ENCODE measurements around the gene TRIM26. TPM values are rescaled to one million over a fixed set of nuclear protein-coding genes. Genes with fewer than 3 reads are reported as not detected.
"Not testable (repeated sequence)": the region's sequence is repeated elsewhere in the genome, so short reads cannot be mapped to it uniquely, and the experiment has no call there.

Gene TRIM26
- total and polyA plus RNA-seq, 2 of the 8 experiments (the other 6 are each of a cell fraction or from before 2014, with no cell fraction given), result 21.5 to 32.3 TPM

DNA sequence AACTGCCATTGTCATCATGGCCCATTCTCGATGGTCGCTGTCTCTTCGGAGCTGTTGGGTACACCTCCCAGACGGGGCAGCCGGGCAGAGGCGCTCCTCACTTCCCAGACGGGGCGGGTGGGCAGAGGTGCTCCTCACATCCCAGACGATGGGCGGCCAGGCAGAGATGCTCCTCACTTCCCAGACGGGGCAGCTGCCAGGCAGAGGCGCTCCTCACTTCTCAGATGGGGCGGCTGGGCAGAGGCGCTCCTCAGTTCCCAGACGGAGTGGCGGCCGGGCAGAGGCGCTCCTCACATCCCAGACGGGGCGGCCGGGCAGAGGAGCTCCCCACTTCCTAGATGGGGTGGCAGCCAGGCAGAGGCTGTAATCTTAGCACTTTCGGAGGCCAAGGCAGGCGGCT lies 8.8 kb upstream of the TRIM26 start:
- not testable (repeated sequence) for H2BK5ac ChIP-seq (ENCODE audit: low read depth, low read length); H4K8ac ChIP-seq (ENCODE audit: extremely low read depth, insufficient read depth, low read length); H2BK15ac ChIP-seq (ENCODE audit: low read length); FAIRE-seq; H3K79me2 ChIP-seq (ENCODE audit: control insufficient read depth in 1 of 2, insufficient read depth in 2 of 2, low read length in 2 of 2); H3K4ac ChIP-seq (replicated peaks; ENCODE audit: insufficient read length, low read depth, low read length); H2BK20ac ChIP-seq (ENCODE audit: low read length); H2AK5ac ChIP-seq (ENCODE audit: low read depth, low read length); DNase-seq (ENCODE audit: low read depth in 1 of 2, low spot score in 2 of 2); H3K9ac ChIP-seq (replicated peaks in 1 of 4; ENCODE audit: extremely low read depth in 1 of 4, low read depth in 3 of 4, low read length in 3 of 4); H3K79me1 ChIP-seq (ENCODE audit: low read depth, low read length); H3K4me1 ChIP-seq (replicated peaks in 1 of 4; ENCODE audit: control insufficient read depth in 3 of 4, insufficient read depth in 4 of 4, low read length in 3 of 4); H3K18ac ChIP-seq (ENCODE audit: extremely low read depth, low read length); H2BK120ac ChIP-seq (replicated peaks; ENCODE audit: low read depth, low read length); H3K4me2 ChIP-seq (ENCODE audit: insufficient read depth in 1 of 2, low read depth in 2 of 2, low read length in 2 of 2); H2AFZ ChIP-seq (ENCODE audit: low read length); H4K5ac ChIP-seq (ENCODE audit: insufficient read length, low read depth, low read length); H2BK12ac ChIP-seq (ENCODE audit: low read depth, low read length); H3K27me3 ChIP-seq (replicated peaks in 1 of 4; ENCODE audit: control insufficient read depth in 3 of 4, extremely low read depth in 1 of 4, insufficient read depth in 3 of 4, low read length in 3 of 4); H3K4me3 ChIP-seq (ENCODE audit: extremely low read depth in 1 of 4, insufficient read depth in 2 of 4, low read depth in 3 of 4, low read length in 4 of 4); H3K27ac ChIP-seq (ENCODE audit: low read depth, low read length); H3K36me3 ChIP-seq (ENCODE audit: control insufficient read depth in 2 of 4, insufficient read depth in 4 of 4, low read length in 3 of 4); H3K14ac ChIP-seq (ENCODE audit: insufficient read length); H3K23me2 ChIP-seq (ENCODE audit: low read depth, low read length); H3K56ac ChIP-seq (replicated peaks; ENCODE audit: insufficient read length, low read depth, low read length); H3K23ac ChIP-seq (ENCODE audit: insufficient read length); H4K20me1 ChIP-seq (replicated peaks in 1 of 2; ENCODE audit: control insufficient read depth in 1 of 2, insufficient read depth in 2 of 2, low read length in 2 of 2); H4K91ac ChIP-seq (replicated peaks; ENCODE audit: insufficient read length, low read length)
- ChIA-PET CTCF (ENCODE audit: partially characterized antibody) (interaction anchor here (1.2 to 2.6 kb wide), 2 partner anchors 10 to 17 kb away, joined by 3 to 7 read pairs; no protein-coding TSS in a partner anchor), POLR2A (ENCODE audit: partially characterized antibody) (interaction anchor here (1.2 kb wide), 1 partner anchor 68 kb away, joined by 3 read pairs; no protein-coding TSS in a partner anchor)
- 88% methylated on average over 19 of the region's 23 CpGs; no CpG with 5 or more reads in 1 of the 2 experiments for WGBS, 2 experiments (ENCODE audit: extremely low coverage in 1 of 2, insufficient coverage in 1 of 2, insufficient read length in 1 of 2, insufficient replicate concordance in 2 of 2, low coverage in 1 of 2, low lambda C conversion rate in 2 of 2, missing lambda C conversion rate in 1 of 2)
- peaks cover 10 to 18% of the 10 kb centered on the region in 2 experiments; a peak in 3 of 4 replicates for H3K9me3 ChIP-seq (ENCODE audit: insufficient read depth in 2 of 2, low read depth in 1 of 2, low read length in 1 of 2)

GRCh38 chr6:30221395-30221794 lies 8.2 kb upstream of the TRIM26 start:
- H3K4ac ChIP-seq (replicated peaks; ENCODE audit: insufficient read length, low read depth, low read length); H2BK12ac ChIP-seq (ENCODE audit: low read depth, low read length); H2BK15ac ChIP-seq (ENCODE audit: low read length); H3K18ac ChIP-seq (ENCODE audit: extremely low read depth, low read length); H3K36me3 ChIP-seq (ENCODE audit: control insufficient read depth in 2 of 4, insufficient read depth in 4 of 4, low read length in 3 of 4); H3K23ac ChIP-seq (ENCODE audit: insufficient read length); H4K20me1 ChIP-seq (replicated peaks in 1 of 2; ENCODE audit: control insufficient read depth in 1 of 2, insufficient read depth in 2 of 2, low read length in 2 of 2); H2BK5ac ChIP-seq (ENCODE audit: low read depth, low read length); H3K56ac ChIP-seq (replicated peaks; ENCODE audit: insufficient read length, low read depth, low read length); H3K9ac ChIP-seq (replicated peaks in 1 of 4; ENCODE audit: extremely low read depth in 1 of 4, low read depth in 3 of 4, low read length in 3 of 4); H4K91ac ChIP-seq (replicated peaks; ENCODE audit: insufficient read length, low read length); H2AK5ac ChIP-seq (ENCODE audit: low read depth, low read length); H3K79me1 ChIP-seq (ENCODE audit: low read depth, low read length); H4K5ac ChIP-seq (ENCODE audit: insufficient read length, low read depth, low read length); H3K14ac ChIP-seq (ENCODE audit: insufficient read length); H2AFZ ChIP-seq (ENCODE audit: low read length); H4K8ac ChIP-seq (ENCODE audit: extremely low read depth, insufficient read depth, low read length); H2BK20ac ChIP-seq (ENCODE audit: low read length); H3K4me2 ChIP-seq (ENCODE audit: insufficient read depth in 1 of 2, low read depth in 2 of 2, low read length in 2 of 2); DNase-seq (ENCODE audit: low read depth in 1 of 2, low spot score in 2 of 2); H3K4me3 ChIP-seq (ENCODE audit: extremely low read depth in 1 of 4, insufficient read depth in 2 of 4, low read depth in 3 of 4, low read length in 4 of 4); H3K27me3 ChIP-seq (replicated peaks in 1 of 4; ENCODE audit: control insufficient read depth in 3 of 4, extremely low read depth in 1 of 4, insufficient read depth in 3 of 4, low read length in 3 of 4); H2BK120ac ChIP-seq (replicated peaks; ENCODE audit: low read depth, low read length); H3K4me1 ChIP-seq (replicated peaks in 1 of 4; ENCODE audit: control insufficient read depth in 3 of 4, insufficient read depth in 4 of 4, low read length in 3 of 4); H3K79me2 ChIP-seq (ENCODE audit: control insufficient read depth in 1 of 2, insufficient read depth in 2 of 2, low read length in 2 of 2); H3K27ac ChIP-seq (ENCODE audit: low read depth, low read length); H3K23me2 ChIP-seq (ENCODE audit: low read depth, low read length); FAIRE-seq: not testable (repeated sequence)
- WGBS, 2 experiments (ENCODE audit: extremely low coverage in 1 of 2, insufficient coverage in 1 of 2, insufficient read length in 1 of 2, insufficient replicate concordance in 2 of 2, low coverage in 1 of 2, low lambda C conversion rate in 2 of 2, missing lambda C conversion rate in 1 of 2), result 84% methylated on average over 6 of the region's 6 CpGs; no CpG with 5 or more reads in 1 of the 2 experiments
- POLR2A ChIA-PET (ENCODE audit: partially characterized antibody), result interaction anchor here (0.6 kb wide), 1 partner anchor 11 kb away, joined by 3 read pairs; no protein-coding TSS in a partner anchor
- CTCF ChIA-PET (ENCODE audit: partially characterized antibody), result interaction anchor here (0.6 to 4.2 kb wide), 7 partner anchors 11 to 176 kb away, joined by 3 to 27 read pairs (median 3); no protein-coding TSS in a partner anchor
- H3K9me3 ChIP-seq (ENCODE audit: insufficient read depth in 2 of 2, low read depth in 1 of 2, low read length in 1 of 2), result peaks cover 10 to 18% of the 10 kb centered on the region in 2 experiments; a peak in 3 of 4 replicates
